Measurements from ENCODE around the gene SDHA. TPM values are rescaled to one million over a fixed set of nuclear protein-coding genes. Genes with fewer than 3 reads are reported as not detected.

SDHA gene
- total RNA-seq, 2 donors from 2014 or later = 132 to 177 TPM

DNA sequence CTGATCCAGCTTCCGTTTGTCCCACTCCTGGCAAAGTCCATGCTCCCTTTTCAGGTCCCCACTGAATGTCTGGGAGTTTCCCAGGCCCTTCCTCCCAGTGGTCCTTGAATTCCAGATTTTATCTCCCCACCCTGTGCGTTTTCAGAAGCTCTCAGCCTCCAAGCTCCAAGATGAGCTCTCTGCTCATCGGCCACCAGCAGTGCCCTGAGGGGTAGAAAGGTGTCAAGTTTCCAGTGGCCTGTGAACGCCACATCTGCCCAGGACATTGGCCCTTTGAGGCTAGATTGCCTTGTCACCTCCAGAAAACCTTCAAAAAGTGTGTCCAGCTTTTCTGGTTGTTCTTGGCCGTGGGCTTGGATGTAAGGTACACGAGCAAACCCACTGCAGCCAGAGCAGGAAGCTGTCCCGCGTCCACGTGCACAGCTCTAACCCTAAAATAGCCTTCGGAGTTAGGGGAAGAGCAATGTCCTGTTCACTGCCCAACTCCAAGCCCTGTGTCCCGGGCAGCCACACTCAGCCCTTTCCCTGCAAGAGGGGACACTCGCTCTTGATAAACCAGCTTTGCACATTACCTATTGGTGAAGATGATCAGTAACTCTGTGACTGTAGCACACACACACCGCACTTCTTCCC lies 37.7 kb upstream of the SDHA start:
- no peak overlapping the region for H3K27ac Mint-ChIP-seq
- peaks cover 14% of the 10 kb centered on the region for H3K27me3 Mint-ChIP-seq
- ATAC-seq (replicated peaks) = no peak
- no peaks in the 10 kb centered on the region for H3K4me1 Mint-ChIP-seq
- no peaks in the 10 kb centered on the region for H3K36me3 Mint-ChIP-seq (ENCODE audit: low read depth)
- H3K4me3 Mint-ChIP-seq = no peak overlapping the region
- no peaks in the 10 kb centered on the region for H3K9me3 Mint-ChIP-seq

DNA sequence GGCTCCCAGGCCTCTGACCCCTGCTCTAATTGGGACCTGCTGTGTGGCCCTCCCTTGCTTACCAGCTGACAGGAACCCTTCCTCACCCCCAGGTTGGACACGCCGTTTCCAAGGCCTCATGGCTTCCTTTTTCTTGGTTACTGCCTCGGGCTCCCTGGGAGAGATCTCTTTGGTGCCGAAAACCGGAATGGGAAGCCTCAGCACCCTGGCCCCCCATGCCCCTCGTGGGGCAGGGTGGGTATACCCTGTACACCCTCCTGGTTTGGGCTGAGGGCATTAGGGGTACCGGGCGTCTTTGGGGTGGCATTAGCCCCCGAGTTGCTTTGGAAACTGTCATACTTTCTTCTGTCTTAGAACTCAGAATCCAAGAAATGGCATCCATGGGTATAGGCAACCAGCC lies 37.0 kb upstream of the SDHA start:
- ATAC-seq (replicated peaks) = no peak
- Mint-ChIP-seq H3K36me3 (ENCODE audit: low read depth) (no peaks in the 10 kb centered on the region), H3K4me1 (no peaks in the 10 kb centered on the region), H3K27me3 (peaks cover 14% of the 10 kb centered on the region), H3K4me3 (no peak overlapping the region), H3K9me3 (no peaks in the 10 kb centered on the region), H3K27ac (no peak overlapping the region)

DNA sequence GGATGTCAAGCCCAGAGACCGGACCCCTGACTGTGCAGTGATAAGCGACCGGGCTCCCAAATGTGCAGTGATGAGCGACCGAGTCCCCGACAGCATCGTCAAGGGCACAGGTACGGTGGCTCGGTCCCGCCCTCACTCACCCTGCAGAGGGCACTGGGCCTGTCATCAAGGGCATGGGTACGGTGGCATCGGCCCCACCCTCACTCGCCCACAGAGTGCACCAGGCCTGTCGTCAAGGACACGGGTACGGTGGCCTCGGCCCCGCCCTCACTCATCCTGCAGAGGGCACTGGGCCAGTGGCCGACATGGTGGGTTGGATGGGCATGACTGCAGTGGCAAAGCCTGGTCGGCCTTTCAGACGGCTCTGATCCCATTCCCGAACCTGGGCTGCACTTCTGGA lies 36.6 kb upstream of the SDHA start:
- H3K27ac Mint-ChIP-seq = no peak overlapping the region
- no peak for ATAC-seq (replicated peaks)
- H3K9me3 Mint-ChIP-seq = no peaks in the 10 kb centered on the region
- H3K4me1 Mint-ChIP-seq = no peaks in the 10 kb centered on the region
- H3K27me3 Mint-ChIP-seq = peaks cover 14% of the 10 kb centered on the region
- no peaks in the 10 kb centered on the region for H3K36me3 Mint-ChIP-seq (ENCODE audit: low read depth)
- no peak overlapping the region for H3K4me3 Mint-ChIP-seq

DNA sequence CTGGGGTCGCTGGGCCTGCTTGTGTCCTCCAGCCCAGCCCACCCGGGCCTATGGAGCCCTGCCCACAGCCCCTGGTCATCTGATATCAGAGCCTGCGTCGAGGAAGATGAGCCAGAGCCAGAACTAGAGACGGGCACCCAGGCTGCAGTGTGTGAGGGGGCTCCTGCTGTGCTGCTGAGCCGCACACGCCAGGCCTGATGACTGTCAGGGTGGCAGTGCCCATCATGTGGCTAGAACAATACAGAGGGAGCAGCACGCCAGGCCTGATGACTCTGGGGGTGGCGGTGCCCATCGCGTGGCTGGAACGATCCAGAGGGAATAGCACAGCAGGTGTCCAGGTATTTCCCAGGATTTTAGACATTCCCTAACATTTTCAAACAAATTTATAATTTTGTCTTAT lies 36.0 kb upstream of the SDHA start:
- ATAC-seq (replicated peaks) = no peak
- Mint-ChIP-seq H3K27ac (no peak overlapping the region), H3K27me3 (peaks cover 14% of the 10 kb centered on the region)

DNA sequence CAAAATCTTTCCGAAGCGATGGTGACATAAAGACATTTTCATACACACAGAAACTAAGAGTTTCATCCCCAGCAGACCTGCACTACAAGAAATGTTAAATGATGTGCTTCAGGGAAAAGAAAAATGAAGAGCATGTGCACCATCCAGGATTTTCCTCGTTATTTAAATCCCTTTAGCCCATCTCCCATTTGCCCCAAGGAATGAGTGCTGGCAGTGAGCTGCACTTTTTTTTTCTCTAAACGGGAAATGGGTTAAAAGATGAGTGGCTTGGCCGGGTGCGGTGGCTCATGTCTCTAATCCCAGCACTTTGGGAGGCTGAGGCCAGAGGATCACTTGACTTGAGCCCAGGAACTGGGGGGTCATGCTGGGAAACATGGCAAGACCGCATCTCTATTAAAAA lies 33.6 kb upstream of the SDHA start:
- H3K27me3 Mint-ChIP-seq = peaks cover 14% of the 10 kb centered on the region
- peaks cover 5% of the 10 kb centered on the region for H3K4me1 Mint-ChIP-seq
- peak overlapping the region; percentile 8 for H3K27ac Mint-ChIP-seq
- no peaks in the 10 kb centered on the region for H3K36me3 Mint-ChIP-seq (ENCODE audit: low read depth)
- H3K4me3 Mint-ChIP-seq = no peak overlapping the region
- no peak for ATAC-seq (replicated peaks)
- no peaks in the 10 kb centered on the region for H3K9me3 Mint-ChIP-seq

More for the DNA sequence above, 36.0 kb upstream of the SDHA start:
- no peak overlapping the region for H3K4me3 Mint-ChIP-seq
- H3K9me3 Mint-ChIP-seq = no peaks in the 10 kb centered on the region
- H3K4me1 Mint-ChIP-seq = no peaks in the 10 kb centered on the region
- H3K36me3 Mint-ChIP-seq (ENCODE audit: low read depth) = no peaks in the 10 kb centered on the region

DNA sequence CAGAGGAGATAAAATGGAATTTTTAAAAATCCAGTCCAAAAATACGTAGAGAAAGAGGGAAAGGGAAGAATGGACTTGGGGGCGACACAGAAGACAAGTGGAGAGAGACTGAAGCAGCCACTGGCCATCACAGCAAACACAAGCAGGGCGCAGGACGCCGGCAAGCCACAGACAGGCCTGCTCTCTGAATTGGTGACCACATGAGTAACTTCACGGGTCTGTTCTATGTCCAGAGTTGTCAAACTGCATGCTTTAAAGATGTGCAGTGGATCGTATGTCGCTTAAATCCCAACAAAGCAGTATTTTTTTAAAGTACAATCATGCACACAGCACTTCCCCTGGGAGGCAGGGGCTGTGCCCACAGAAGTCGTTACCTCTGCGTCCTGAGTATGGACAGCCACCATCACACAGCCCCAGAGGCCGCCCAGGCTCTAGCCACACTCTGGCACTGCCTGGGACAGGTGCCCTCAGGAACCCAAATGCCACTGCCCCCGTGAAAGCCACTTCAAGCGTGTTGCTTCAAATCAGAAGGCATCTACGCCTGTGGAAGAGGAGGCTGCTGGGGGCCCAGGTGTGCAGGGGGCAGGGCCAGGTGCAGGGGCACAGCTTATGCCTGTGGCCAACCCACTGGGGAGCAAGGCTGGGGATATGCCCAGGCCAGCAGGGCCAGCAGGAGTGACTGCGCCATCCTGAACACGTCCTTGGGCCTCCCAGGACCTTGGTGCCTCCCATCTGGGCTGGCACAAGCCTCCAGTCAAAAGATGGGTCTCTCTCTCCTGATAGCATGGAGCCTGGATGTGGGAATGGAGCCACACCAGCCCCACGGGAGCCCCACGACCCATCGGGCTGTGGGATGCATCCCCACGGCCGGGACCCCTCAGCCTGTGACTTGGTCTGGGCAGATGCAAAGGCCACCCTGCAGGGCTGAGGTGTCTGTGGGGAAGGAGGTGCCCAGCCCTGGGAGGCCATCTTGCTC lies 32.7 kb upstream of the SDHA start:
- no peak for ATAC-seq (replicated peaks)
- Mint-ChIP-seq H3K4me3 (no peak overlapping the region), H3K4me1 (peaks cover 5% of the 10 kb centered on the region), H3K27me3 (peaks cover 10% of the 10 kb centered on the region), H3K9me3 (no peaks in the 10 kb centered on the region), H3K27ac (no peak overlapping the region), H3K36me3 (ENCODE audit: low read depth) (no peaks in the 10 kb centered on the region)

DNA sequence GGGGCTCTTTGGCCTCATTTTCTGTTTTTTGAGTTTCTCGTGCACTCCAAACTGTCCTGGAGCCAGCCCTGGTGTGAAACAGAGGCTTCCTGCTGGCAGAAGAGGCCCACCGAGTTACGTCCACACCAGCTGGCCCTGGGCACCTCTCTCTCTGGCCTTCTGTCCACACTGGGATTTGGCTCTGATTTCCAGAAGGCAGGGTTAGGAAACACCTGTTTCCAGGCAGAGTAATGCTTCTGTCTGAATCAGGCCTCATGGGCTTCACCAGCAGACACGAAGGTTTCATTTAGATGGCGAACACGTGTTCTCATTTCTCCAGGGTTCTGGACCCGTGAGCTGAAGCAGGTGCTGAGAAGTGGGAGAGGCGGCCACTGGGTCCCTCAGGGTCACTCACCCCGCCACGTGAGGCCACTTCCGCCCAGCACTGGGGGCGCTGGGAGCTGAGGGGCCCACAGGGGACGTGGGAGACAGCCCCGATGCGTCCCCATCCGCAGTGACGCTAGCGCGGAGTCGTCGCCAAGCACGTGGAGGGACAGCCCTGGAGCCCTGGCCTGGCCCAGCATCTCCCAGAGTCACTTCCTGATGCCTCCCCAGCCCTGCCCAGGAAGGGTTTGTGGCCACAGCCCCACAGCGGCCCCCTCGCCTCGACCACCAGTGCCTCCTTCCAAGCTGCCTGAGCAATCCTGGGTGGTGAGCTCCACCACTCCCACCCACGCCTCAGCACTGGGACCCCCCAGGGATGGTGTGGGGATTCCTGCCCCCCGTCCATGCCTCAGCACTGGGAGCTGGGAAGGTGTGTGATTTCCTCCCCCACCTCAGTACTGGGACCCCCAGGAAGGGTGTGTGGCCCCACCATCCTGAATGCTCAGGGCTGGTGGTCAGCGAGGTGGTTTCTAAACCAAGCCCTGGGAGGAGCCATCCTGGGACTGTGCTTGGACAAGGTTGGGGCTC lies 31.8 kb upstream of the SDHA start:
- Mint-ChIP-seq H3K9me3 (no peaks in the 10 kb centered on the region), H3K36me3 (ENCODE audit: low read depth) (no peaks in the 10 kb centered on the region), H3K27me3 (peaks cover 4% of the 10 kb centered on the region), H3K4me1 (peaks cover 5% of the 10 kb centered on the region), H3K4me3 (no peak overlapping the region), H3K27ac (no peak overlapping the region)
- ATAC-seq (replicated peaks) = no peak

DNA sequence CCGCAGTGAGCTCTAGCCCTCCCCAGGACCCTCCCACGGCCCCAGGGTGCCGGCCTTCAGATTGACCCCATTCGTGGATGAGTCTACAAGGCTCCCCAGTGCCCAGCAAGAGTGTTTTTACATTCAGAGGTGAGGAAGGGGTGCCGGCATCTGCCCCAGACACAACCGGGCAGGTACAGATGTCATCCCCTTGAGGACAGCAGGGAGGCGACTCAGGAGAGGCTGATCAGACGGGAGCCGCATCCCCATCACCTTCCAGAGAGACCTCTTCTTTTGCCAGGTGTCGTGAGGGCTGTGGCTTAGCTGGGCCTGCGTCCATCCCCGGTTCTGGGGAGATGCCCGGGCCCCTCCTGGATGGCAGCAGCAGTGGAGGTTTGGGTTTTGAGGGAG lies 31.1 kb upstream of the SDHA start:
- Mint-ChIP-seq H3K36me3 (ENCODE audit: low read depth) (no peaks in the 10 kb centered on the region), H3K4me3 (no peak overlapping the region), H3K27me3 (peaks cover 4% of the 10 kb centered on the region), H3K4me1 (peaks cover 5% of the 10 kb centered on the region), H3K9me3 (no peaks in the 10 kb centered on the region), H3K27ac (no peak overlapping the region)
- no peak for ATAC-seq (replicated peaks)

DNA sequence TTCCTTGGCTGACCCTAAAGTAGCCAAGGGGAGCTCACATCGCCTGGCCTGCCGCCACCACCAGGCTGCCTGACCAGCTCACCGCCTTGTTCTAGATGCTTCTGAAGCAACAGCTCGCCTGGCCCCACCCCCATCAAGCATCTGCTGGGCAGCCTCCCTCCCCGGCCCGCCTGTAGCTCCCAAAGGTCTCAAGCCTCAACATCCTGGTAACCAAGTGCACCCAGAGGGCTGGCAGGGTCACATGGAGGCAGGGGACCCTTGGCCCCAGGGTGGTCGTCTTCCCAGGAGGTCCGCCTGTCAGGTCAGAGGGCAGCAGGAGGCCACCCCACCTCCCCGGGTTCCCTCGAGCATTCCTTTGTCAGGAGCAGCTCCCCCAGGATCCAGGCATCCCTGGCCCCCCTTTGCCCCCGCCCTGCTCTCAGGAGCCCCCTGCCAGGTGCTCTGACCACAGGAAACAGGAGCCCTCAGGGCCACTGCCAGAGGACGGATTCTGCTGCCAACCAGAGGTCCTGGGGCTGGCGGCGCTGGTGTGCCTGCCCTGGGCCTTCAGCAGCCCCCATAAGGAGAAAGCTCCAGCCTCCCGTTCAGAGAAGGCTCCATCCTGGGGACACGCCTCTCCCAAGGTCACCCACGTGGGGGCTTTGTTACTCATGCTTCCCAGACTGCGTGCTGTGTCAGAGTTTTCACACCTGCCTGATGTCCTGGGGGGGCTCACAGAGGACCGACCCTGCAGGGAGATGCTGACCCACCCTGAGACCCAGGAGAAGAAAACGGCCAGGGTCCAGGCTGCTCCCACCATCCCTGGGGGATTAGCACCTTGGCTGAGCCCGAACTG lies 30.3 kb upstream of the SDHA start:
- Mint-ChIP-seq H3K9me3 (no peaks in the 10 kb centered on the region), H3K36me3 (ENCODE audit: low read depth) (no peaks in the 10 kb centered on the region), H3K27ac (no peak overlapping the region), H3K27me3 (no peaks in the 10 kb centered on the region), H3K4me3 (peak overlapping the region; percentile 31), H3K4me1 (peaks cover 5% of the 10 kb centered on the region)
- ATAC-seq (replicated peaks) = no peak

DNA sequence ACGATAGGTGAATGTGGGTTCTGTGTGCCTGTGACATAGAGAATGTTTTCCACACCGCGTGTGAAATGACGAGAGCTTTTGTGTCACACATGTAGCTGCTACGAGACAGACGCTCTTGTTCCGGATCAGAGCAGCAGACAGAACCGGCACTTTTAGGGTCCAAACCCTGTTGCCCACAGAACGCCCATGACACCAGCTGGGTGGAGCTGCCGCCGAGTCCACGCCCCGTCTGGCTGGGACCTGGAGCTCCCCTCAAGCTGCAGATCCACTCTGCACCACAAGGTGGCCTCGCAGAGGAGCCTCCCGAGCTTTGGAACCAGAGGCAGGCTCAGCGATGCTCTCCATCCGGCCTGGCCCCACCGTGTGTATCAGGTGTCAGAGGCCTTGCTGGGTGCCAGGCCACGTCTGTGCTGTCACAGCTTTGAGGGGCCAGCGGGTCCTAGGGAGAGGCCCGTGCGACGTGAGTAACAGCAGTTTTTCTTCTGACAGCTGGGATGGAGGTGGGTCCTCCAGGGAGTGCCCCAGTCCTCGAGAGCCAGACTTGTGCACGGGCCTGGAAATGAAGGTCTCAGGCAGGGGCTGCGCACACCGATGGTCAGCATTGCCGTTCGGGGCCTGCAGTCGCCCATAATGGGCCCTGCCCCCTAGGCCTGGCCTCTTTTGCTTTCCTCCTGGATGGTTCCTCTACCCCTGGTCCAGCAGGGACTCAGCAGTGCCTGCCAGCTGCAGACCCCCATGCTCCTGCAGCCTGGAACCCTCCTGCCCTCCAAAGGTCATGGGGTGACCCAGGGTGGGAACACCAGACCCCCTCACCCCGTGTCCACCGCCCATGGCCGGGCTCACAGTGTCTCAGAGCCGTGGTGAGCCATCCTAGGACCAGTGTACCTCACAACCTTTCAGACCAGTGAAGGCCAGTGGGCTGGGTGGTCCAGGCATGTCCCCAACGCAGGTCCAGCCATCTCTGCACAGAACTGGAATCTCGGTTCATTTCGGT lies 29.3 kb upstream of the SDHA start:
- peaks cover 5% of the 10 kb centered on the region for H3K4me1 Mint-ChIP-seq
- peak overlapping the region; percentile 31 for H3K4me3 Mint-ChIP-seq
- H3K27ac Mint-ChIP-seq = no peak overlapping the region
- no peaks in the 10 kb centered on the region for H3K9me3 Mint-ChIP-seq
- ATAC-seq (replicated peaks) = peak; percentile 97
- no peaks in the 10 kb centered on the region for H3K27me3 Mint-ChIP-seq
- no peaks in the 10 kb centered on the region for H3K36me3 Mint-ChIP-seq (ENCODE audit: low read depth)

DNA sequence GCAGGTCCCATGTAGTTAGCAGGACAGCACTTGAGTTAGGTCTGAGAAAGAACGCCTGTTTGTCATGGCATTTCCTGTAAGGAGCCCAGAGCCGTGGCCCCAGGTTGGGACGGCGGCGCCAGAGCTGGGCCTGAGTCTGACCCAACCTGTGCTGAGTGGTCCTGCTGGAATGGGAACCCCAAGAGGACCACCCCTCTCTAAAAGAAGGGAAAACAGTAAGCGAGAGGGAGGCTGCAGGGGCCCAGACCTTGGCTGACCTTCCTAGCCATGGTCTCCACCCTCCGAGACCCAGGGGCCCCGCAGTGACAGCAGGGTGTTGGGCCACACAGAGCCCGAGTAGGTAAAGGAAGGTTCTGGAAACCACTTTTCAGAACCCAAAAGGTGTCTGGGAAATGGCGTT lies 28.6 kb upstream of the SDHA start:
- H3K36me3 Mint-ChIP-seq (ENCODE audit: low read depth) = no peaks in the 10 kb centered on the region
- no peaks in the 10 kb centered on the region for H3K27me3 Mint-ChIP-seq
- H3K4me3 Mint-ChIP-seq = no peak overlapping the region
- no peaks in the 10 kb centered on the region for H3K9me3 Mint-ChIP-seq
- no peak overlapping the region for H3K27ac Mint-ChIP-seq
- no peak for ATAC-seq (replicated peaks)
- H3K4me1 Mint-ChIP-seq = peaks cover 5% of the 10 kb centered on the region

DNA sequence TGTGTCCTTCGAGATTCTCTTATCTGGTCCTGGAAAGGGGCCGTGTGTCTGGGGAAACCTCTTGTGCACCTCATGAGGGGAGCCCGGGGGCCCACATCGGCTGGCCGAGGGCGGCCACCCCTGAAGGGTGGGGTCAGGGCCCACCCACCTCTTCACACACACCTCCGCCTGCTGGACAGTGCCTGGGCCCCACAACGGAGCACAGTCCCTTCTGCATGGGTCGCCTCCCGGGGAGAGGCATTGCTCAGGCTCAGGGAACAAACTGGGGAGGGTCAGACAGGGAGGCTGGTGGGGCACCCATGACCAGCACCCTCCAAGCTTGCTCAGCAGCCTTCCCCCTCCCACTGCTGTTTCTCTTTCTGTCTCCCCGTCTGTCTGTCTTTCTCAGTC lies 28.1 kb upstream of the SDHA start:
- no peak for ATAC-seq (replicated peaks)
- H3K36me3 Mint-ChIP-seq (ENCODE audit: low read depth) = no peaks in the 10 kb centered on the region

More for the DNA sequence above, 28.1 kb upstream of the SDHA start:
- H3K27me3 Mint-ChIP-seq = no peaks in the 10 kb centered on the region
- no peak overlapping the region for H3K27ac Mint-ChIP-seq
- peaks cover 5% of the 10 kb centered on the region for H3K4me1 Mint-ChIP-seq
- no peaks in the 10 kb centered on the region for H3K9me3 Mint-ChIP-seq
- no peak overlapping the region for H3K4me3 Mint-ChIP-seq
